SK-N-SH (cell line): Measurements from ENCODE around the gene LIMS2. TPM values are rescaled to one million over a fixed set of nuclear protein-coding genes. Genes with fewer than 3 reads are reported as not detected.

ENCODE experiments used
- CTCF ChIA-PET: fragments of 300-600, 350-600 bp; formaldehyde crosslinking; extraction: SDS; loops from one replicate; lab custom pipeline; 2021; lab: Yijun Ruan, JAX
- POLR2A ChIA-PET: fragments of 350-600 bp; sonication (Branson Sonifier 250); formaldehyde crosslinking; extraction: SDS; loops from one replicate; lab custom pipeline; 2020; ENCODE audit warnings: antibody characterized with exemption, inconsistent platforms; lab: Yijun Ruan, JAX
- DNase-seq: peaks from one replicate; pipeline ENCODE4 v3.0.0; 2012
- H2AFZ ChIP-seq: fragments of 200-600 bp; sonication (generic); 2 replicates; pipeline ENCODE4 v1.8.1; 2016; ENCODE audit warnings: antibody characterized with exemption, mild to moderate bottlenecking, low read depth
- H3F3A ChIP-seq: fragments of 200-600 bp; sonication (generic); replicated peaks from 2 replicates; pipeline ENCODE3; 2016; ENCODE audit warnings: antibody characterized with exemption, mild to moderate bottlenecking; ENCODE audit not compliant: insufficient read depth
- H3K27ac ChIP-seq, 2 experiments: fragments of 200-500 bp in 1 of 2; fragments of 200-600 bp in 1 of 2; sonication (Bioruptor generic) in 1 of 2; sonication (generic), shearing (Covaris generic) in 1 of 2; 2 replicates each; pipeline versions ENCODE4 v1.5.1 to v1.6.1; 2014 to 2016; ENCODE audit warnings: low read depth in 2 of 2, inconsistent platforms in 1 of 2, low read length in 1 of 2, mild to moderate bottlenecking in 1 of 2, mixed read lengths in 1 of 2
- H3K27me3 ChIP-seq: fragments of 200-600 bp; sonication (generic), shearing (Covaris generic); 2 replicates; pipeline ENCODE4 v1.6.1; 2016; ENCODE audit warnings: mixed run types; ENCODE audit not compliant: insufficient read depth
- H3K36me3 ChIP-seq, 2 experiments: fragments of 200-500 bp in 1 of 2; fragments of 200-600 bp in 1 of 2; sonication (Bioruptor generic) in 1 of 2; sonication (generic) in 1 of 2; replicated peaks in 1 of 2; 2 replicates each; pipeline versions ENCODE3 to v1.5.1; 2014 to 2016; ENCODE audit warnings: low read length in 1 of 2, mild to moderate bottlenecking in 1 of 2; ENCODE audit not compliant: insufficient read depth in 2 of 2, control insufficient read depth in 1 of 2
- H3K4me1 ChIP-seq, 2 experiments: fragments of 200-500 bp in 1 of 2; fragments of 200-600 bp in 1 of 2; sonication (Bioruptor generic) in 1 of 2; sonication (generic), shearing (Covaris generic) in 1 of 2; 2 replicates each; pipeline versions ENCODE4 v1.5.1 to v1.6.1; 2014 to 2016; ENCODE audit warnings: low read depth in 1 of 2, low read length in 1 of 2, mixed run types in 1 of 2; ENCODE audit not compliant: insufficient read depth in 2 of 2, control insufficient read depth in 1 of 2
- H3K4me2 ChIP-seq: fragments of 200-600 bp; sonication (generic), shearing (Covaris generic); 2 replicates; pipeline ENCODE4 v1.6.1; 2017; ENCODE audit warnings: mixed run types
- H3K4me3 ChIP-seq, 2 experiments: fragments of 200-500 bp in 1 of 2; fragments of 200-600 bp in 1 of 2; sonication (Bioruptor generic) in 1 of 2; sonication (generic), shearing (Covaris generic) in 1 of 2; 2 replicates each; pipeline versions ENCODE4 v1.5.1 to v1.8.1; 2014 to 2016; ENCODE audit warnings: low read depth in 2 of 2, inconsistent platforms in 1 of 2, low read length in 1 of 2, mild to moderate bottlenecking in 1 of 2, mixed read lengths in 1 of 2, moderate library complexity in 1 of 2
- H3K79me2 ChIP-seq: fragments of 200-600 bp; sonication (generic); 2 replicates; pipeline ENCODE4 v1.8.1; 2017; ENCODE audit warnings: mild to moderate bottlenecking; ENCODE audit not compliant: insufficient read depth
- H3K9ac ChIP-seq: fragments of 200-600 bp; sonication (generic); 2 replicates; pipeline ENCODE4 v1.6.1; 2017; ENCODE audit warnings: mixed run types
- H3K9me2 ChIP-seq: fragments of 200-600 bp; sonication (generic); 2 replicates; pipeline ENCODE4 v1.6.1; 2017; ENCODE audit warnings: mixed run types
- H3K9me3 ChIP-seq: fragments of 200-600 bp; sonication (generic); 2 replicates; pipeline ENCODE4 v1.6.1; 2017; ENCODE audit warnings: mixed run types, mild to moderate bottlenecking, moderate library complexity
- H4K20me1 ChIP-seq: fragments of 200-600 bp; sonication (generic); 2 replicates; pipeline ENCODE4 v1.6.1; 2017; ENCODE audit warnings: mild to moderate bottlenecking, mixed run types; ENCODE audit not compliant: insufficient read depth
- CHD2 ChIP-seq: fragments of 150-350 bp; IDR thresholded peaks from 2 replicates; pipeline ENCODE4 v1.6.1; 2018; ENCODE audit warnings: low read length; ENCODE audit not compliant: partially characterized antibody
- EP300 ChIP-seq, 2 experiments: IDR thresholded peaks; 2 replicates each; pipeline versions ENCODE4 v1.4.0 to v1.6.1; 2012; ENCODE audit warnings: borderline replicate concordance in 1 of 2, low read depth in 1 of 2, low read length in 1 of 2
- EZH2phosphoT487 ChIP-seq: fragments of 200-600 bp; sonication (generic); IDR thresholded peaks from 2 replicates; pipeline ENCODE4 v1.6.1; 2017; ENCODE audit warnings: low read depth, mixed run types, mild to moderate bottlenecking, antibody characterized with exemption, moderate library complexity, borderline replicate concordance
- FOXJ3 ChIP-seq: sonication (generic); formaldehyde crosslinking; IDR thresholded peaks from 2 replicates; pipeline ENCODE4 v1.5.1; 2020; ENCODE audit warnings: mild to moderate bottlenecking, missing genetic modification reagents
- GATA2 ChIP-seq: sonication (generic); formaldehyde crosslinking; IDR thresholded peaks from 2 replicates; pipeline ENCODE4 v1.5.0; 2020; ENCODE audit warnings: mild to moderate bottlenecking, missing genetic modification reagents
- JUND ChIP-seq: IDR thresholded peaks from 2 replicates; pipeline ENCODE4 v1.4.0; 2012
- MXI1 ChIP-seq: IDR thresholded peaks from 2 replicates; pipeline ENCODE4 v1.6.1; 2012; ENCODE audit warnings: mild to moderate bottlenecking, low read depth, low read length, improper control_type of control experiment
- NRF1 ChIP-seq: IDR thresholded peaks from 2 replicates; pipeline ENCODE4 v1.6.1; 2012; ENCODE audit warnings: low read depth, mild to moderate bottlenecking, low read length
- RAD21 ChIP-seq: IDR thresholded peaks from 2 replicates; pipeline ENCODE4 v1.6.1; 2012; ENCODE audit warnings: mild to moderate bottlenecking, low read length
- RXRA ChIP-seq: IDR thresholded peaks from 2 replicates; pipeline ENCODE4 v1.4.0; 2012; ENCODE audit warnings: low read depth, mild to moderate bottlenecking, borderline replicate concordance
- SIN3A ChIP-seq: IDR thresholded peaks from 2 replicates; pipeline ENCODE4 v1.6.1; 2012; ENCODE audit warnings: low read depth, mild to moderate bottlenecking, low read length, moderate library complexity, borderline replicate concordance
- YY1 ChIP-seq: IDR thresholded peaks from 2 replicates; pipeline ENCODE4 v1.4.0; 2012; ENCODE audit warnings: low read depth, mild to moderate bottlenecking
- whole genome bisulfite sequencing: methylation state at CpG from one replicate; pipeline ENCODE4 v1.1.6; 2017; ENCODE audit warnings: low lambda C conversion rate; 5-methylcytosine and 5-hydroxymethylcytosine counted together
- polyA plus RNA-seq, 3 experiments: library from polyadenylated mRNA; depleted of rRNA; stranded (reverse); fragments of >200 nt; gene quantifications; 2 replicates each; pipeline ENCODE4 v1.2.3, GENCODE V29; 2012
- TF ChIP-seq, protein P1 (sequence below): fragments of 150-350 bp; IDR thresholded peaks from 2 replicates; pipeline ENCODE4 v1.6.1; 2016; ENCODE audit warnings: mild to moderate bottlenecking, low read depth, low read length
- TF ChIP-seq, protein P2 (sequence below): fragments of 200-600 bp; sonication (generic); IDR thresholded peaks from 2 replicates; pipeline ENCODE4 v1.6.1; 2017; ENCODE audit warnings: antibody characterized with exemption, mild to moderate bottlenecking, moderate library complexity
- TF ChIP-seq, protein P3 (sequence below): IDR thresholded peaks from 2 replicates; pipeline ENCODE4 v1.4.0; 2012; ENCODE audit warnings: low read depth, borderline replicate concordance
- TF ChIP-seq, protein P4 (sequence below): fragments of 150-350 bp; IDR thresholded peaks from 2 replicates; pipeline ENCODE4 v1.6.1; 2017; ENCODE audit warnings: antibody characterized with exemption, low read length, low read depth, borderline replicate concordance

Gene LIMS2
- polyA plus RNA-seq, 1 of the 3 experiments (the other 2 are of a cell fraction) = 2.7 TPM

DNA sequence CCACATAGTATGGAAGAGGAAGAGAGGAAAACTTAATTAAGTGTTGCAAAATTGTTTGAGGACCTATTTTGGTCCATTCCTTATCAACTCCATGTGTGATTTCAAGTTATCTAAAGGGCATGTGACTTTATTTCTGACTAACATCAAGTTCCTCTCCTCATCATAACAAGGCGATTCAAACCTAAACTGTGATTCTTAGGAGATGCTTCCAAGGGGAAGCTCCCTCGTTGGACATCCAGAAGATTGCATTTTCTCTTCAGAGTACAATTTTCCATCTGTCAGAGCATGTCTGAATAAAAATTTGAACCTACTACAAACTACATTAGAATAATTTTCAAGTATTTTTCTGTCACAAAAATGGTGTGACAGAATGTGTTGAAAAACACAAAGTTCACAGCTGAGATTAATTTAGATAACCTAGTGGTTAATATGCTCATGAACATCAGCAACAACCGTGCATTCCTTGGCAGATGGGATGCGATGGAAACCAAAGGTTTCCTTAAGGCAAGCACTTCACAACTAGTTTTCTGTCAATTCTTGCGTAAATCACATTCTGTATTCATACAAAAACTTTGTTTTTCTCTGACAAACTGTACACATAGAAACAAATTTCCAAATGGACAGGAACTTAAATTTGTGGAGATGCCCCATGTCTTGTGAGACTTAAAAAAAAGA is 30.2 kb upstream of the LIMS2 start:
- Histone ChIP-seq H3K4me1 (peaks cover 6 to 20% of the 10 kb centered on the region in 2 experiments; a peak in 3 of 4 replicates), H4K20me1 (no peaks in the 10 kb centered on the region), H3K4me3 (no peak overlapping the region), H3K27me3 (no peaks in the 10 kb centered on the region), H3K9me2 (no peaks in the 10 kb centered on the region), H3K27ac (no peak overlapping the region), H3K4me2 (no peak overlapping the region), H3F3A (peaks cover 29% of the 10 kb centered on the region), H3K9me3 (no peaks in the 10 kb centered on the region), H3K36me3 (peaks cover 44 to 55% of the 10 kb centered on the region in 2 experiments), H2AFZ (no peak overlapping the region), H3K9ac (no peak overlapping the region), H3K79me2 (peaks cover 30% of the 10 kb centered on the region)
- WGBS = 94% methylated on average over 5 of the region's 5 CpGs
- ChIA-PET POLR2A (no interaction called here), CTCF (interaction anchor here (1.2 to 4.8 kb wide), 5 partner anchors 8 to 114 kb away, joined by 3 to 19 read pairs (median 5); no protein-coding TSS in a partner anchor)
- TF ChIP-seq GATA2 (CRISPR knock-in tag) (no peak), RAD21 (no peak), JUND (no peak), MXI1 (no peak), EP300 (IDR thresholded peaks at IDR 0.05; ENCODE audit: borderline replicate concordance in 1 of 2, low read depth in 1 of 2, low read length in 1 of 2) (no peak), RXRA (no peak), NRF1 (no peak), CHD2 (no peak), FOXJ3 (CRISPR knock-in tag) (no peak), SIN3A (no peak), YY1 (no peak), EZH2phosphoT487 (no peak)
- TF ChIP-seq, protein P1, sequence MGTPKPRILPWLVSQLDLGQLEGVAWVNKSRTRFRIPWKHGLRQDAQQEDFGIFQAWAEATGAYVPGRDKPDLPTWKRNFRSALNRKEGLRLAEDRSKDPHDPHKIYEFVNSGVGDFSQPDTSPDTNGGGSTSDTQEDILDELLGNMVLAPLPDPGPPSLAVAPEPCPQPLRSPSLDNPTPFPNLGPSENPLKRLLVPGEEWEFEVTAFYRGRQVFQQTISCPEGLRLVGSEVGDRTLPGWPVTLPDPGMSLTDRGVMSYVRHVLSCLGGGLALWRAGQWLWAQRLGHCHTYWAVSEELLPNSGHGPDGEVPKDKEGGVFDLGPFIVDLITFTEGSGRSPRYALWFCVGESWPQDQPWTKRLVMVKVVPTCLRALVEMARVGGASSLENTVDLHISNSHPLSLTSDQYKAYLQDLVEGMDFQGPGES = no peak
- TF ChIP-seq, protein P2, sequence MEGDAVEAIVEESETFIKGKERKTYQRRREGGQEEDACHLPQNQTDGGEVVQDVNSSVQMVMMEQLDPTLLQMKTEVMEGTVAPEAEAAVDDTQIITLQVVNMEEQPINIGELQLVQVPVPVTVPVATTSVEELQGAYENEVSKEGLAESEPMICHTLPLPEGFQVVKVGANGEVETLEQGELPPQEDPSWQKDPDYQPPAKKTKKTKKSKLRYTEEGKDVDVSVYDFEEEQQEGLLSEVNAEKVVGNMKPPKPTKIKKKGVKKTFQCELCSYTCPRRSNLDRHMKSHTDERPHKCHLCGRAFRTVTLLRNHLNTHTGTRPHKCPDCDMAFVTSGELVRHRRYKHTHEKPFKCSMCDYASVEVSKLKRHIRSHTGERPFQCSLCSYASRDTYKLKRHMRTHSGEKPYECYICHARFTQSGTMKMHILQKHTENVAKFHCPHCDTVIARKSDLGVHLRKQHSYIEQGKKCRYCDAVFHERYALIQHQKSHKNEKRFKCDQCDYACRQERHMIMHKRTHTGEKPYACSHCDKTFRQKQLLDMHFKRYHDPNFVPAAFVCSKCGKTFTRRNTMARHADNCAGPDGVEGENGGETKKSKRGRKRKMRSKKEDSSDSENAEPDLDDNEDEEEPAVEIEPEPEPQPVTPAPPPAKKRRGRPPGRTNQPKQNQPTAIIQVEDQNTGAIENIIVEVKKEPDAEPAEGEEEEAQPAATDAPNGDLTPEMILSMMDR = no peak
- TF ChIP-seq, protein P3, sequence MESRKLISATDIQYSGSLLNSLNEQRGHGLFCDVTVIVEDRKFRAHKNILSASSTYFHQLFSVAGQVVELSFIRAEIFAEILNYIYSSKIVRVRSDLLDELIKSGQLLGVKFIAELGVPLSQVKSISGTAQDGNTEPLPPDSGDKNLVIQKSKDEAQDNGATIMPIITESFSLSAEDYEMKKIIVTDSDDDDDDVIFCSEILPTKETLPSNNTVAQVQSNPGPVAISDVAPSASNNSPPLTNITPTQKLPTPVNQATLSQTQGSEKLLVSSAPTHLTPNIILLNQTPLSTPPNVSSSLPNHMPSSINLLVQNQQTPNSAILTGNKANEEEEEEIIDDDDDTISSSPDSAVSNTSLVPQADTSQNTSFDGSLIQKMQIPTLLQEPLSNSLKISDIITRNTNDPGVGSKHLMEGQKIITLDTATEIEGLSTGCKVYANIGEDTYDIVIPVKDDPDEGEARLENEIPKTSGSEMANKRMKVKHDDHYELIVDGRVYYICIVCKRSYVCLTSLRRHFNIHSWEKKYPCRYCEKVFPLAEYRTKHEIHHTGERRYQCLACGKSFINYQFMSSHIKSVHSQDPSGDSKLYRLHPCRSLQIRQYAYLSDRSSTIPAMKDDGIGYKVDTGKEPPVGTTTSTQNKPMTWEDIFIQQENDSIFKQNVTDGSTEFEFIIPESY = no peak
- TF ChIP-seq, protein P4, sequence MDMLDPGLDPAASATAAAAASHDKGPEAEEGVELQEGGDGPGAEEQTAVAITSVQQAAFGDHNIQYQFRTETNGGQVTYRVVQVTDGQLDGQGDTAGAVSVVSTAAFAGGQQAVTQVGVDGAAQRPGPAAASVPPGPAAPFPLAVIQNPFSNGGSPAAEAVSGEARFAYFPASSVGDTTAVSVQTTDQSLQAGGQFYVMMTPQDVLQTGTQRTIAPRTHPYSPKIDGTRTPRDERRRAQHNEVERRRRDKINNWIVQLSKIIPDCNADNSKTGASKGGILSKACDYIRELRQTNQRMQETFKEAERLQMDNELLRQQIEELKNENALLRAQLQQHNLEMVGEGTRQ = no peak
- DNase-seq = no peak
